Mesendoderm (in vitro differentiated cells): Measurements from ENCODE around the gene NCKAP1.
"Not testable (repeated sequence)": the region's sequence is repeated elsewhere in the genome, so short reads cannot be mapped to it uniquely, and the experiment has no call there.

Experiments
- DNase-seq: peaks from one replicate; pipeline ENCODE4 v3.0.0; 2013
- H2AK5ac ChIP-seq: 2 replicates; pipeline ENCODE4 v1.6.1; 2013; ENCODE audit warnings: low read length, inconsistent platforms
- H2BK120ac ChIP-seq: 2 replicates; pipeline ENCODE4 v1.6.1; 2013; ENCODE audit warnings: low read depth, mild to moderate bottlenecking, low read length, moderate library complexity, mixed read lengths
- H2BK15ac ChIP-seq: replicated peaks from 2 replicates; pipeline ENCODE4 v1.6.1; 2013; ENCODE audit warnings: low read depth, mild to moderate bottlenecking, moderate library complexity
- H2BK5ac ChIP-seq: 2 replicates; pipeline ENCODE4 v1.6.1; 2013; ENCODE audit warnings: low read length, inconsistent platforms
- H3K18ac ChIP-seq: 2 replicates; pipeline ENCODE4 v1.6.1; 2013; ENCODE audit warnings: mild to moderate bottlenecking, low read length, mixed read lengths
- H3K23ac ChIP-seq: one replicate; pipeline ENCODE4 v1.6.1; 2013; ENCODE audit warnings: low read length
- H3K27ac ChIP-seq: 2 replicates; pipeline ENCODE4 v1.5.1; 2013; ENCODE audit warnings: low read depth, mild to moderate bottlenecking, inconsistent platforms, low read length, moderate library complexity
- H3K27me3 ChIP-seq: 2 replicates; pipeline ENCODE4 v1.6.1; 2013; ENCODE audit warnings: low read length, control low read depth, mild to moderate bottlenecking, inconsistent platforms; ENCODE audit not compliant: insufficient read depth, poor library complexity
- H3K36me3 ChIP-seq: 2 replicates; pipeline ENCODE4 v1.6.1; 2013; ENCODE audit warnings: low read length, inconsistent platforms; ENCODE audit not compliant: control insufficient read depth, insufficient read depth
- H3K4ac ChIP-seq: one replicate; pipeline ENCODE4 v1.6.1; 2013; ENCODE audit warnings: low read depth, mild to moderate bottlenecking, low read length, moderate library complexity
- H3K4me1 ChIP-seq: 2 replicates; pipeline ENCODE4 v1.6.1; 2013; ENCODE audit warnings: low read depth, low read length, inconsistent platforms; ENCODE audit not compliant: control insufficient read depth
- H3K4me2 ChIP-seq: 2 replicates; pipeline ENCODE4 v1.6.1; 2013; ENCODE audit warnings: low read length
- H3K4me3 ChIP-seq: 2 replicates; pipeline ENCODE4 v1.5.1; 2013; ENCODE audit warnings: mild to moderate bottlenecking, low read length
- H3K56ac ChIP-seq: one replicate; pipeline ENCODE4 v1.6.1; 2013; ENCODE audit warnings: low read length
- H3K79me1 ChIP-seq: 2 replicates; pipeline ENCODE4 v1.6.1; 2013; ENCODE audit warnings: low read length, inconsistent platforms
- H3K79me2 ChIP-seq: 2 replicates; pipeline ENCODE4 v1.6.1; 2013; ENCODE audit warnings: mild to moderate bottlenecking, low read length; ENCODE audit not compliant: control insufficient read depth, insufficient read depth
- H3K9ac ChIP-seq: 2 replicates; pipeline ENCODE4 v1.6.1; 2013; ENCODE audit warnings: low read length, inconsistent platforms
- H4K5ac ChIP-seq: one replicate; pipeline ENCODE4 v1.6.1; 2013; ENCODE audit warnings: low read length
- H4K8ac ChIP-seq: one replicate; pipeline ENCODE4 v1.6.1; 2013; ENCODE audit warnings: low read depth, mild to moderate bottlenecking, control low read depth, low read length, moderate library complexity
- WGBS: extraction: QIAGEN DNeasy Blood & Tissue Kit; methylation state at CpG from one replicate; pipeline ENCODE4 v1.1.7; 2013; ENCODE audit warnings: low lambda C conversion rate, missing lambda C conversion rate; ENCODE audit not compliant: insufficient coverage; ENCODE audit errors: extremely low coverage; 5-methylcytosine and 5-hydroxymethylcytosine counted together

The NCKAP1 gene

GRCh38 chr2:183060571-183061231, 22.4 kb upstream of the NCKAP1 start:
- H3K4me1 ChIP-seq, result no peaks in the 10 kb centered on the region
- no CpG with 5 or more reads among the region's 14 CpGs for WGBS
- no peak overlapping the region for H3K27ac ChIP-seq
- no peaks in the 10 kb centered on the region for H3K36me3 ChIP-seq
- H2BK120ac ChIP-seq, result no peak overlapping the region
- no peak overlapping the region for H3K4ac ChIP-seq
- no peak overlapping the region for H3K9ac ChIP-seq
- H2AK5ac ChIP-seq, result no peak overlapping the region
- no peak overlapping the region for H4K8ac ChIP-seq
- H3K27me3 ChIP-seq, result no peaks in the 10 kb centered on the region
- no peak overlapping the region for H3K56ac ChIP-seq
- H3K18ac ChIP-seq, result no peak overlapping the region
- H2BK5ac ChIP-seq, result no peak overlapping the region
- H4K5ac ChIP-seq, result no peak overlapping the region
- H3K4me2 ChIP-seq, result no peak overlapping the region
- no peak for DNase-seq
- H2BK15ac ChIP-seq, result no peak overlapping the region
- no peaks in the 10 kb centered on the region for H3K79me1 ChIP-seq
- H3K4me3 ChIP-seq, result no peak overlapping the region
- no peaks in the 10 kb centered on the region for H3K79me2 ChIP-seq
- no peak overlapping the region for H3K23ac ChIP-seq

- Histone ChIP-seq H2BK120ac (no peak overlapping the region), H3K9ac (no peak overlapping the region), H3K4me1 (no peaks in the 10 kb centered on the region), H3K23ac (no peak overlapping the region), H3K18ac (no peak overlapping the region), H3K4ac (no peak overlapping the region), H4K5ac (no peak overlapping the region), H3K36me3 (no peaks in the 10 kb centered on the region), H2AK5ac (no peak overlapping the region), H3K4me3 (no peak overlapping the region), H3K79me1 (no peaks in the 10 kb centered on the region), H3K27ac (no peak overlapping the region), H2BK15ac (no peak overlapping the region), H3K56ac (no peak overlapping the region), H4K8ac (no peak overlapping the region), H3K79me2 (no peaks in the 10 kb centered on the region), H2BK5ac (no peak overlapping the region), H3K4me2 (no peak overlapping the region), H3K27me3 (no peaks in the 10 kb centered on the region)
- DNase-seq, result no peak
- no CpG with 5 or more reads among the region's 1 CpG for WGBS
Observed at GRCh38 chr2:183059561-183059960, 21.3 kb upstream of the NCKAP1 start.

- Histone ChIP-seq H2AK5ac (no peak overlapping the region), H3K9ac (no peak overlapping the region), H3K4ac (no peak overlapping the region), H2BK15ac (peak overlapping the region; percentile 74), H3K18ac (peak overlapping the region; percentile 90), H3K4me2 (no peak overlapping the region), H3K4me3 (no peak overlapping the region), H3K56ac (no peak overlapping the region), H3K79me1 (no peaks in the 10 kb centered on the region), H3K27me3 (no peaks in the 10 kb centered on the region), H4K5ac (no peak overlapping the region), H3K79me2 (no peaks in the 10 kb centered on the region), H3K27ac (no peak overlapping the region), H2BK5ac (no peak overlapping the region), H3K36me3 (no peaks in the 10 kb centered on the region), H4K8ac (no peak overlapping the region), H3K23ac (no peak overlapping the region), H2BK120ac (no peak overlapping the region), H3K4me1 (no peaks in the 10 kb centered on the region)
- no CpG with 5 or more reads among the region's 3 CpGs for WGBS
- DNase-seq, result no peak
Observed at GRCh38 chr2:183057333-183057985, 19.2 kb upstream of the NCKAP1 start.

GRCh38 chr2:183049420-183049819, 11.2 kb upstream of the NCKAP1 start:
- peak; percentile 53 for DNase-seq
- Histone ChIP-seq H2BK5ac (no peak overlapping the region), H2AK5ac (no peak overlapping the region), H3K56ac (peak overlapping the region; percentile 78), H3K79me2 (no peaks in the 10 kb centered on the region), H4K5ac (no peak overlapping the region), H3K4me2 (no peak overlapping the region), H3K4ac (no peak overlapping the region), H3K4me3 (no peak overlapping the region), H3K79me1 (no peaks in the 10 kb centered on the region), H4K8ac (no peak overlapping the region), H2BK15ac (peak overlapping the region; percentile 78), H2BK120ac (peak overlapping the region; percentile 94), H3K27ac (peak overlapping the region; percentile 79), H3K27me3 (no peaks in the 10 kb centered on the region), H3K18ac (peak overlapping the region; percentile 68), H3K23ac (no peak overlapping the region), H3K9ac (peak overlapping the region; percentile 53), H3K4me1 (peaks cover 2% of the 10 kb centered on the region), H3K36me3 (no peaks in the 10 kb centered on the region)
- WGBS, result no CpG with 5 or more reads among the region's 5 CpGs

GRCh38 chr2:183047486-183048125, 9.3 kb upstream of the NCKAP1 start:
- H4K8ac ChIP-seq, H3K79me1 ChIP-seq, H3K4me2 ChIP-seq, H2BK120ac ChIP-seq, H3K4me3 ChIP-seq, H3K4me1 ChIP-seq, H4K5ac ChIP-seq, H3K79me2 ChIP-seq, H2BK15ac ChIP-seq, H3K18ac ChIP-seq, H3K23ac ChIP-seq, H2AK5ac ChIP-seq, H3K36me3 ChIP-seq, H3K9ac ChIP-seq, H3K4ac ChIP-seq, H3K27ac ChIP-seq, DNase-seq, H2BK5ac ChIP-seq, H3K27me3 ChIP-seq, H3K56ac ChIP-seq: not testable (repeated sequence)
- WGBS, result no CpG with 5 or more reads among the region's 5 CpGs
